Naive thymus-derived CD4-positive, alpha-beta T cell (primary cell): ENCODE data around the gene MMD. TPM values are rescaled to one million over a fixed set of nuclear protein-coding genes. Genes with fewer than 3 reads are reported as not detected.
A peak's percentile ranks its signal among the peaks of the same experiment; 100 is the strongest.

ENCODE experiments used
- ATAC-seq: fragments of 150-1000 bp; cut with Tn5 transposase; 2 replicates; pipeline ENCODE4 v1.10.0; 2021; ENCODE audit warnings: mild to moderate bottlenecking, moderate library complexity
- CTCF ChIA-PET: fragments of 350-600 bp; sonication (Branson Sonifier 250); formaldehyde crosslinking; loops from one replicate; lab custom pipeline; 2021; ENCODE audit warnings: antibody characterized with exemption; lab: Charles Lee
- POLR2A ChIA-PET: fragments of 350-600 bp; sonication (Branson Sonifier 250); formaldehyde crosslinking; loops from one replicate; lab custom pipeline; 2021; ENCODE audit warnings: antibody characterized with exemption, inconsistent platforms; lab: Charles Lee
- DNase-seq, 9 donors: peaks; one replicate each; pipeline versions ENCODE4 v3.0.0 to v3.0.0-alpha.2; 2020 to 2022; ENCODE audit warnings: mixed read lengths in 1 of 9
- H3K27ac ChIP-seq: one replicate; pipeline ENCODE4 v1.7.0; 2013; ENCODE audit warnings: mild to moderate bottlenecking, low read depth, low read length, moderate library complexity
- H3K27me3 ChIP-seq, 2 donors: one replicate each; pipeline ENCODE4 v1.7.0; 2013; ENCODE audit warnings: low read length in 2 of 2, mild to moderate bottlenecking in 2 of 2, moderate library complexity in 2 of 2; ENCODE audit not compliant: control insufficient read depth in 2 of 2, insufficient read depth in 2 of 2
- H3K36me3 ChIP-seq, 3 experiments: 1 replicate in 2 of 3; 2 replicates in 1 of 3; pipeline ENCODE4 v1.7.0; 2013; ENCODE audit warnings: low read length in 3 of 3, mild to moderate bottlenecking in 3 of 3, moderate library complexity in 1 of 3; ENCODE audit not compliant: insufficient read depth in 3 of 3, control insufficient read depth in 2 of 3
- H3K4me1 ChIP-seq, 2 donors: one replicate each; pipeline ENCODE4 v1.7.0; 2013; ENCODE audit warnings: low read length in 2 of 2, mild to moderate bottlenecking in 2 of 2, moderate library complexity in 1 of 2; ENCODE audit not compliant: control insufficient read depth in 2 of 2, insufficient read depth in 2 of 2
- H3K4me3 ChIP-seq: 2 replicates; pipeline ENCODE4 v1.7.0; 2013; ENCODE audit warnings: mild to moderate bottlenecking, low read length
- H3K9me3 ChIP-seq, 3 experiments: 1 replicate in 2 of 3; 2 replicates in 1 of 3; pipeline ENCODE4 v1.7.0; 2013; ENCODE audit warnings: low read length in 3 of 3; ENCODE audit not compliant: control insufficient read depth in 2 of 3
- H3K27ac Mint-ChIP-seq, 9 donors: one replicate each; pipeline ENCODE4 v1.8.0; 2020 to 2022; ENCODE audit warnings: mixed read lengths in 9 of 9, mild to moderate bottlenecking in 8 of 9, moderate library complexity in 5 of 9, inconsistent platforms in 2 of 9
- H3K27me3 Mint-ChIP-seq, 5 donors: one replicate each; pipeline ENCODE4 v1.8.0; 2021 to 2022; ENCODE audit warnings: mixed read lengths in 5 of 5, mild to moderate bottlenecking in 1 of 5
- H3K36me3 Mint-ChIP-seq, 5 donors: one replicate each; pipeline ENCODE4 v1.8.0; 2020 to 2022; ENCODE audit warnings: mixed read lengths in 5 of 5, mild to moderate bottlenecking in 3 of 5, inconsistent platforms in 1 of 5
- H3K4me1 Mint-ChIP-seq, 7 donors: one replicate each; pipeline ENCODE4 v1.8.0; 2020 to 2022; ENCODE audit warnings: mixed read lengths in 7 of 7, mild to moderate bottlenecking in 3 of 7, inconsistent platforms in 1 of 7
- H3K4me3 Mint-ChIP-seq, 10 donors: one replicate each; pipeline ENCODE4 v1.8.0; 2020 to 2022; ENCODE audit warnings: mild to moderate bottlenecking in 10 of 10, mixed read lengths in 10 of 10, moderate library complexity in 6 of 10, inconsistent platforms in 2 of 10
- H3K9me3 Mint-ChIP-seq, 11 donors: one replicate each; pipeline ENCODE4 v1.8.0; 2020 to 2022; ENCODE audit warnings: mixed read lengths in 11 of 11, mild to moderate bottlenecking in 4 of 11, inconsistent platforms in 1 of 11, moderate library complexity in 1 of 11
- intact Hi-C, 2 donors: fragments of 100-400 bp; cut with micrococcal nuclease; formaldehyde crosslinking; loops; one replicate each; pipeline ENCODE4 v1.15.1; 2023
- polyA plus RNA-seq, 2 donors: library from polyadenylated mRNA; unstranded; fragments of 300-500 nt; fragmentation: Illumina TruSeq; gene quantifications; one replicate each; pipeline ENCODE4 v1.2.3, GENCODE V29; 2021
- total RNA-seq, 6 experiments: library from RNA in 5 of 6; stranded (reverse) in 5 of 6; gene quantifications; 1 replicate in 5 of 6; 2 replicates in 1 of 6; pipeline ENCODE4 v1.2.3 and lab custom pipeline; 2021 to 2026

The MMD gene
- total and polyA plus RNA-seq, 7 experiments from 2014 or later, result 5.2 to 35.3 (median 11.2) TPM

DNA sequence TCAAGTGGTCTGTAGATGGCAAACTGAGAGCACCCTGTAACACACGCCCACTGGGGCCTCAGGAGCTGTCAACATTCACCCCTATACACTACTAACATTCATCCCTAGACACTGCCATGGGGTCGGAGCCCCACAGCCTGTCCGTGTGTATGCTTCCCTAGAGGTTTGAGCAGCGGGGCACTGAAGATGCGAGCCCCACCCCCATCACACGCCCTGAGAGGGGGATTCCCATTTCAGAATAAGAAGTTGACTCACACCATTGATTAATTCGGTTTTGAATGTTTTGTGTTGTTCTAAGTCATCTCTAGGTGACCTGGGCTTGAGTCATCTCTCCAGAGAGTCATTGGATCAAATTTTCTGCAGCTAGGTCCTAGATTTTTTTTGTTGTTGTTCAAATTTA, 37.3 kb upstream of the MMD start:
- Mint-ChIP-seq H3K4me1 (peaks cover 0 to 16% (median 0%) of the 10 kb centered on the region in 7 donors), H3K27me3 (peaks cover 0 to 11% (median under 1%) of the 10 kb centered on the region in 5 donors), H3K36me3 (no peaks in the 10 kb centered on the region), H3K9me3 (no peaks in the 10 kb centered on the region), H3K27ac (no peak overlapping the region), H3K4me3 (no peak overlapping the region)
- POLR2A ChIA-PET, result no interaction called here
- Histone ChIP-seq H3K4me3 (no peak overlapping the region), H3K4me1 (no peaks in the 10 kb centered on the region), H3K27me3 (no peaks in the 10 kb centered on the region), H3K27ac (no peak overlapping the region), H3K36me3 (no peaks in the 10 kb centered on the region), H3K9me3 (no peaks in the 10 kb centered on the region)
- CTCF ChIA-PET, result no interaction called here
- ATAC-seq (no peak), DNase-seq (peak in 1 of 9 donors; percentile 56)
- intact Hi-C loops, result no loop called here

DNA sequence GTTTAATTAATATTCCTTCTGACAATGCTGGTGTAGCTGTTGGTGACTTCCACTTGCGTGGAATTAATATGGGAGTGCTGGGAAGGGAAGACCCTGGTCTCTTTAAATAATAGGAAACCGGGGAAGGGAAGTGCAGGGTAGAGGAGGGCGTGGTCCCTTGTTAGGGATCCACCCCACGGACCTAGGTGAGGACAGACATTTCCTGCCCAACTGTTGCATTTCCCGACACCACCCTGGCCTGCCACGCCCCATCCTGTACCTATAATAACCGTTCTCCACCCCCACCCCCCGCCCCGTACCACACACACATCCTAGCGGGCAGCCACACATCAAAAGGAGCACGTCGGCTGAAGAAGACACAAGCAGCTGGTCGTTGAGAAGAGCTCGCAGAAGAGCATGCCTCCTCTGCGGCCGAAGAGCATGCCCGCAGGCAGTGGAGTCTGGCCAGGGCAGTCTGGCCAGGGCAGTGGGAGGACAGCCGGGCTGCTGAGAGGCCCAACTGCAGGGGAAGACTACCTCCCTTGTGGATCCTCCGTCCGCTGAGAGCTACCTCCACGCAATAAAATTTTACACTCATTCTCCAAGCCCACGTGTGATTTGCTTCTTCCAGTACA, 36.8 kb upstream of the MMD start:
- Histone ChIP-seq H3K9me3 (no peaks in the 10 kb centered on the region), H3K27ac (no peak overlapping the region), H3K4me3 (no peak overlapping the region), H3K36me3 (no peaks in the 10 kb centered on the region), H3K4me1 (no peaks in the 10 kb centered on the region), H3K27me3 (no peaks in the 10 kb centered on the region)
- Mint-ChIP-seq H3K9me3 (no peaks in the 10 kb centered on the region), H3K27me3 (peaks cover 0 to 17% (median 4%) of the 10 kb centered on the region in 5 donors), H3K4me1 (peaks cover 0 to 10% (median 0%) of the 10 kb centered on the region in 7 donors), H3K36me3 (no peaks in the 10 kb centered on the region), H3K27ac (peak overlapping the region in 1 of 9 donors; percentile 78), H3K4me3 (no peak overlapping the region)
- intact Hi-C loops, result no loop called here
- POLR2A ChIA-PET, result interaction anchor here (0.7 kb wide), 1 partner anchor 16 kb away, joined by 4 read pairs; no protein-coding TSS in a partner anchor
- CTCF ChIA-PET, result no interaction called here
- ATAC-seq (no peak), DNase-seq (no peak)

DNA sequence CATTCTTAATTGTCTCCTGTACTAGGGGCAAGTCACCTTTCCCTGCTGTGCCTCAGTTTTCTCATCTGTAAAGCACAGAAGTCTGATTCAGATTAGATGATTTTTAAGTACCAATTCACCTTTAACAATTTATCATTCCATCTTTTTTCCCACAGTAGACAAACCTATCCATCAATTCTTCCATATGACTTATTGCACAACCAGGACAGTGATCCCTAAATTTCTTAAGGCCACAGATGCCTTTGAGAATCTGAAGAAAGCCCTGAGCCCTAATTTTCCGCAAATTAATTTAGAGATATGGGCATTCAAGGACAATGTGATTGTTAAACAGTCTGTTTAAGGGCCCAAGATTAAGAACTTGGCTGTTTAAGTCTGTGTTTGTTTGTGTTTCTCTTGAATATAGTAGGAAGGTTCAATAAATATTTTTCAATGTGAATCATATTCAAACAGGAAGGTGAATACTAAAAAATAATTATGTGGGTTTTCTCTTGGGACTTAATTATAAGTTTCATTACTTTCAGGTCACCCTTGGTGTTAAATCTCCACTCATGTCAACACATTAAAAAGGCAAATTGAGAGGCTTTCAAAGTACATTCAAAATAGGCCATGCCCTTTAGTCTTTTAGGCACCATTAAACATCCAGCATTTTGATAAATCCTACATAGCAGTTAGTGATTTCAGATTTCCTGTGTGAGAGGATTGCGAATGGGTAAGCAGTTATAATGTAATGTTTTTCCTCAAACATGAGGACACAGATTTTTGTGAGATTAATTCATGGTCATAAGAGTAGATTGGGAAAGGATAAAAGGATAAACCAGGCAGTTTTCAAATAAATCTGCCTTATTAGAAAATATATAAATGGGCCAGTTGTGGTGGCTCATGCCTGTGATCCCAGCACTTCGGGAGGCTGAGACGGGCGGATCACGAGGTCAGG, 34.9 kb upstream of the MMD start:
- POLR2A ChIA-PET, result no interaction called here
- H3K9me3 Mint-ChIP-seq, result no peaks in the 10 kb centered on the region
- no peaks in the 10 kb centered on the region for H3K36me3 Mint-ChIP-seq
- Histone ChIP-seq H3K4me3 (no peak overlapping the region), H3K27ac (no peak overlapping the region), H3K27me3 (no peaks in the 10 kb centered on the region), H3K36me3 (no peaks in the 10 kb centered on the region), H3K4me1 (no peaks in the 10 kb centered on the region), H3K9me3 (no peaks in the 10 kb centered on the region)
- peaks cover 0 to 17% (median 4%) of the 10 kb centered on the region in 5 donors for H3K27me3 Mint-ChIP-seq
- intact Hi-C loops, result no loop called here
- H3K27ac Mint-ChIP-seq, result no peak overlapping the region
- CTCF ChIA-PET, result no interaction called here
- ATAC-seq (no peak), DNase-seq (no peak)
- H3K4me1 Mint-ChIP-seq, result peaks cover 0 to 20% (median 0%) of the 10 kb centered on the region in 7 donors
- H3K4me3 Mint-ChIP-seq, result no peak overlapping the region

DNA sequence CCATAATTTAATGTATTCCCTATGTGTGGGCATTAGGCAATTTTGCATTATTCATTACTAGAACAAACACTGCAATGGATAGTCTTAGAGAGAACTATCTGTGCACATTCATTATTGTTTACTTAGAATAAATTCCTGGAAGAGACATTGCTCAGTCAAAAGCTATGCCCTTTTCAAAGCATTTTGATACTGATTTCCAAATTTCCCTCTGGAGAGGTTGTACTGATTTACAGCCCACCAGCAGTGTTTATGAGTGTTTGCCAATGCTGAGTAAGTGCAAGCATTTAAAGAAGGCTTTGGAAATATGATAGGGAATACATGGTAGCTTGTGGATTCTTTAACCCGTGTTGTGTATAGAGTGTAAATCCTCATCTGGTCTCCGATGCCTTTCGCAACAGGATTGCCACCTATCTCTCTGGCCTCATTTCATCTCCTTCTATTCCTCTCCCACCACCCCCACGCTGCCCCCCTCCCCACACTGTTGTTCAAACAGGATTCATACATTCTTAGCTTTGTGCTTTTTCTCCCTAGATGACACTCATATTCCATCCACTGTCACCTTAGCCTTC, 33.4 kb upstream of the MMD start:
- DNase-seq (no peak), ATAC-seq (no peak)
- H3K4me1 ChIP-seq, result no peaks in the 10 kb centered on the region
- no peaks in the 10 kb centered on the region for H3K9me3 ChIP-seq
- no peak overlapping the region for H3K27ac ChIP-seq
- ChIA-PET CTCF (no interaction called here), POLR2A (no interaction called here)
- no peaks in the 10 kb centered on the region for H3K36me3 Mint-ChIP-seq
- no peak overlapping the region for H3K27ac Mint-ChIP-seq
- H3K36me3 ChIP-seq, result no peaks in the 10 kb centered on the region
- intact Hi-C loops, result no loop called here
- no peaks in the 10 kb centered on the region for H3K27me3 ChIP-seq
- H3K9me3 Mint-ChIP-seq, result no peaks in the 10 kb centered on the region
- H3K4me3 ChIP-seq, result no peak overlapping the region
- H3K27me3 Mint-ChIP-seq, result peaks cover 0 to 21% (median 4%) of the 10 kb centered on the region in 5 donors
- H3K4me3 Mint-ChIP-seq, result no peak overlapping the region
- peaks cover 4 to 28% (median 5%) of the 10 kb centered on the region in 7 donors for H3K4me1 Mint-ChIP-seq

DNA sequence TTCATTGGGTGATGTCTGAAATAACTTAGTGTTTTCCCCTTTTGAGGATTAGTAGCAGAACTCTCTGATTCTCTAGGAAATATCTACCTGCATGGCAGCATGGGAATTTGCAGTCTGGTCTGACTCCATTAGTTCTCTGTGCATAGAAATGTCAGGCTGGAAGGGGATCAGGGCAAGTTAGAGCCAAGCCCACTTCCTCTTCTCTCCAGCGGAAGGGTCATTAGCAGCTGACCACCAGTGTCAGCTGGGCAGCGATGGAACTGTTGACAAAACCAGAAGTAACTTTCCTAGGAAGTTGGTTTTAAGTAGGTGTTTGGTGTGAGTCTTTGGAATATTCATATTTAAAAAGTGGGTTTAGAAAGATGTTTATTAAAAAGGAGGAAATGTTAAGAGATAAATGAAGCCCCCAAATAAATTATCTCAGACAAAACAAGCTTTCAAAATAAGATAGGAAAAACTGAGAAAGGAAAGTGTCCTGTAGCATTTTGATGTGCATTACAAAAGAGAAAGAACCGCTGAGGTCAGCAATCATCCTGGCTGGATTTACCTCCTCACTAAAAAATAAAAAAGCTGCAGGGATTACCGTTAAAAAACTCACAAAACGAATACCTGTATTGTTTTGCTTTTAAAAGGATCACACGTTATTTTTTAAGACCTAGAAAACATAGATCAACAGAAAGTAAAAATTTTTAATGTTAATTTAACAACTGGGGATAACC, 32.4 kb upstream of the MMD start:
- Mint-ChIP-seq H3K4me1 (peaks cover 4 to 26% (median 5%) of the 10 kb centered on the region in 7 donors), H3K27me3 (peaks cover 0 to 21% (median 4%) of the 10 kb centered on the region in 5 donors), H3K27ac (no peak overlapping the region), H3K9me3 (no peaks in the 10 kb centered on the region), H3K4me3 (no peak overlapping the region), H3K36me3 (no peaks in the 10 kb centered on the region)
- CTCF ChIA-PET, result no interaction called here
- Histone ChIP-seq H3K36me3 (no peaks in the 10 kb centered on the region), H3K27me3 (no peaks in the 10 kb centered on the region), H3K27ac (no peak overlapping the region), H3K9me3 (no peaks in the 10 kb centered on the region), H3K4me3 (no peak overlapping the region), H3K4me1 (no peaks in the 10 kb centered on the region)
- DNase-seq, result no peak
- POLR2A ChIA-PET, result no interaction called here
- intact Hi-C loops, result no loop called here
- ATAC-seq, result no peak

DNA sequence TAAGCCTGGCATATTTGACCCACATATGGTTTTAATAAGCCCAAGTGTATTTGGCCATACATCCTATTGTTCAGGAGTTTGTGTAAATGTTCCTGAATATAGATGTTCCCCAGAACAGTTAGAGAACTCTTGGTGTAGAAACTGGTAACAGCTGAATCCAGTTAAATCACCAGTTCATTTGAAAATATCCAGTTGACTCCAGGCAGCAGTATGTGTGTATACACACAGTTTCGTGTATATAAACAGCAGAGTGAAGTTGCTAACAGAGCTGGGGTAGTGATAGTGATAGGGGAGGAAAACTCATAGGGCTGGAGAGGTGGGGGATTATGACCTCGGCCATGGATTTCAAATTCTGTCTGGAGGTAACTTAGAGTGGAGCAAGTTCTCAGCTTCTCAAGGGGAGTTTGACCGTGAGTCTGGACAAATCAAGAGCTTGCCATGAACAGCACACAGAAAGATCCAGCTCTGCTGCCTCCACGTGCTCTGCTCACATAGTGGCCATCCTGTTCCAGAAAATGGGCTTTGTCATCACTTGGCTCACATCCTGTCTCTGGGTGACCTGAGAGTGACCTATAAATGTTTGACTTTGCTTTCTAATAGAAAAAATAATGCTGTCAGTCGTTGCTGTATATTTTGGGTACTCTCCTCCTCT, 30.6 kb upstream of the MMD start:
- Mint-ChIP-seq H3K4me3 (no peak overlapping the region), H3K27me3 (peaks cover 0 to 18% (median 4%) of the 10 kb centered on the region in 5 donors), H3K4me1 (peaks cover 4 to 18% (median 5%) of the 10 kb centered on the region in 7 donors), H3K27ac (peak overlapping the region in 1 of 9 donors; percentile 1), H3K36me3 (peaks cover 0 to 2% (median 0%) of the 10 kb centered on the region in 5 donors), H3K9me3 (peaks cover 0 to 5% (median 0%) of the 10 kb centered on the region in 11 donors)
- H3K4me3 ChIP-seq, result no peak overlapping the region
- no peaks in the 10 kb centered on the region for H3K9me3 ChIP-seq
- ATAC-seq (no peak), DNase-seq (no peak)
- no peak overlapping the region for H3K27ac ChIP-seq
- CTCF ChIA-PET, result interaction anchor here (0.6 kb wide), 1 partner anchor 90 kb away, joined by 3 read pairs; no protein-coding TSS in a partner anchor
- H3K36me3 ChIP-seq, result no peaks in the 10 kb centered on the region
- POLR2A ChIA-PET, result no interaction called here
- no peaks in the 10 kb centered on the region for H3K4me1 ChIP-seq
- intact Hi-C loops, result no loop called here
- H3K27me3 ChIP-seq, result no peaks in the 10 kb centered on the region
